SK-N-SH treated with all-trans-retinoic acid at 6 μM for 48 hours (cell line): ENCODE measurements around the gene VPS9D1.

Source experiments
- ATAC-seq: fragments of 200-7000 bp; cut with Tn5 transposase; 3 replicates; pipeline ENCODE4 v1.9.1; 2020; ENCODE audit warnings: mild to moderate bottlenecking, moderate library complexity
- ARNTL ChIP-seq: fragments of 450-650 bp; formaldehyde crosslinking; IDR thresholded peaks from 2 replicates; pipeline ENCODE4 v1.5.0; 2020; ENCODE audit warnings: low read depth, mild to moderate bottlenecking, moderate library complexity, borderline replicate concordance
- BACH2 ChIP-seq: fragments of 250-450 bp; sonication (Bioruptor Pico); IDR thresholded peaks from 2 replicates; pipeline ENCODE4 v1.9.0; 2021; ENCODE audit warnings: mild to moderate bottlenecking, borderline replicate concordance
- CREB5 ChIP-seq: fragments of 250-450 bp; sonication (Bioruptor Pico); IDR thresholded peaks from 2 replicates; pipeline ENCODE4 v1.5.1; 2020; ENCODE audit warnings: low read depth, mild to moderate bottlenecking, moderate library complexity
- CSDC2 ChIP-seq: fragments of 250-450 bp; sonication (Bioruptor Pico); IDR thresholded peaks from 2 replicates; pipeline ENCODE4 v1.5.0; 2020; ENCODE audit warnings: mild to moderate bottlenecking, moderate library complexity
- CSRNP3 ChIP-seq: fragments of 250-450 bp; sonication (Bioruptor Pico); IDR thresholded peaks from 2 replicates; pipeline ENCODE4 v1.5.1; 2021; ENCODE audit warnings: mild to moderate bottlenecking, moderate library complexity
- ESRRG ChIP-seq: fragments of 250-450 bp; sonication (Bioruptor Pico); IDR thresholded peaks from 2 replicates; pipeline ENCODE4 v1.6.1; 2021; ENCODE audit warnings: mild to moderate bottlenecking
- ISL1 ChIP-seq: fragments of 250-450 bp; sonication (Bioruptor Pico); IDR thresholded peaks from 2 replicates; pipeline ENCODE4 v2.1.2; 2022; ENCODE audit warnings: mild to moderate bottlenecking, moderate library complexity
- OSR1 ChIP-seq: fragments of 250-450 bp; sonication (Bioruptor Pico); IDR thresholded peaks from 2 replicates; pipeline ENCODE4 v1.8.0; 2022; ENCODE audit warnings: moderate library complexity, mild to moderate bottlenecking, inconsistent platforms
- PATZ1 ChIP-seq: fragments of 250-450 bp; sonication (Bioruptor Pico); IDR thresholded peaks from 2 replicates; pipeline ENCODE4 v1.8.0; 2020; ENCODE audit warnings: mild to moderate bottlenecking, moderate library complexity, borderline replicate concordance
- POU6F1 ChIP-seq: fragments of 250-450 bp; sonication (Bioruptor Pico); IDR thresholded peaks from 2 replicates; pipeline ENCODE4 v1.8.0; 2021; ENCODE audit warnings: low read depth, mild to moderate bottlenecking, moderate library complexity, borderline replicate concordance
- PPARA ChIP-seq: fragments of 250-450 bp; sonication (Bioruptor Pico); IDR thresholded peaks from 2 replicates; pipeline ENCODE4 v1.5.0; 2020; ENCODE audit warnings: mild to moderate bottlenecking, borderline replicate concordance
- RARB ChIP-seq: fragments of 250-450 bp; sonication (Bioruptor Pico); IDR thresholded peaks from 2 replicates; pipeline ENCODE4 v1.8.0; 2021; ENCODE audit warnings: mild to moderate bottlenecking, moderate library complexity
- SNAI2 ChIP-seq: fragments of 250-450 bp; sonication (Bioruptor Pico); IDR thresholded peaks from 2 replicates; pipeline ENCODE4 v1.5.0; 2020; ENCODE audit warnings: mild to moderate bottlenecking, moderate library complexity
- TCF4 ChIP-seq: fragments of 250-450 bp; sonication (Bioruptor Pico); IDR thresholded peaks from 2 replicates; pipeline ENCODE4 v1.8.0; 2021; ENCODE audit warnings: mild to moderate bottlenecking, moderate library complexity, borderline replicate concordance
- TOX ChIP-seq: fragments of 250-450 bp; sonication (Bioruptor Pico); IDR thresholded peaks from 2 replicates; pipeline ENCODE4 v1.8.0; 2021; ENCODE audit warnings: mild to moderate bottlenecking, moderate library complexity, borderline replicate concordance
- TSHZ2 ChIP-seq: fragments of 250-450 bp; sonication (Bioruptor Pico); IDR thresholded peaks from 2 replicates; pipeline ENCODE4 v1.5.0; 2020; ENCODE audit warnings: mild to moderate bottlenecking, moderate library complexity
- ZC3H10 ChIP-seq: fragments of 250-450 bp; sonication (Bioruptor Pico); IDR thresholded peaks from 2 replicates; pipeline ENCODE4 v1.5.1; 2021; ENCODE audit warnings: mild to moderate bottlenecking, moderate library complexity
- ZFP3 ChIP-seq: fragments of 250-450 bp; sonication (Bioruptor Pico); IDR thresholded peaks from 2 replicates; pipeline ENCODE4 v1.5.0; 2020; ENCODE audit warnings: mild to moderate bottlenecking, moderate library complexity
- ZFP30 ChIP-seq: fragments of 450-650 bp; formaldehyde crosslinking; IDR thresholded peaks from 2 replicates; pipeline ENCODE4 v1.5.0; 2022; ENCODE audit warnings: mild to moderate bottlenecking, moderate library complexity
- ZNF565 ChIP-seq: fragments of 450-650 bp; formaldehyde crosslinking; conservative IDR thresholded peaks from 2 replicates; pipeline ENCODE4 v1.5.0; 2020; ENCODE audit warnings: low read depth, mild to moderate bottlenecking, moderate library complexity
- ZNF70 ChIP-seq: fragments of 450-650 bp; formaldehyde crosslinking; IDR thresholded peaks from 2 replicates; pipeline ENCODE4 v1.5.0; 2020; ENCODE audit warnings: mild to moderate bottlenecking, moderate library complexity
- ZNF8 ChIP-seq: fragments of 450-650 bp; formaldehyde crosslinking; IDR thresholded peaks from 2 replicates; pipeline ENCODE4 v1.5.0; 2020; ENCODE audit warnings: mild to moderate bottlenecking, moderate library complexity

VPS9D1 gene

DNA sequence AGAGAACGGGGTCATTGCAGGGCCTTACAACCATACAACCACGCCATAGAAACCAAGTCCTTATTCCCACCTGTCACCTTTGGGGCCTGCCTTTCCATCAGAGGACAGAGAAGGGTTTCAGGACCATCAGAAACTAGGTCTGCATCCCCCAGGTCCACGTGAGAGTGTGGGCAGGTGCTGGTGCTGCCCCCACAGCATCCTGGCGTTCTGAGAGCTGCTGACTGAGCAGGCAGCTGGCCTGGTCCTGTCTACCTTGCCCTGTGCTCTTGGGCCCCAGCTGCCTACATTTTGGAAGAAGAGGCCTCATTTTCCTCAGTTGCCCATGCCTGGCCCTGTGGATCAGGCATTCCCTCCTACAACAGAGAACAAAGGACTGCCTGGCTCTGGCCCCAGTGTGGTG lies 22.2 kb upstream of the VPS9D1 start (continued):
- TF ChIP-seq TSHZ2 (no peak), TOX (CRISPR knock-in tag) (no peak), ZNF565 (CRISPR knock-in tag) (no peak), SNAI2 (CRISPR knock-in tag) (no peak), OSR1 (CRISPR knock-in tag) (no peak)

DNA sequence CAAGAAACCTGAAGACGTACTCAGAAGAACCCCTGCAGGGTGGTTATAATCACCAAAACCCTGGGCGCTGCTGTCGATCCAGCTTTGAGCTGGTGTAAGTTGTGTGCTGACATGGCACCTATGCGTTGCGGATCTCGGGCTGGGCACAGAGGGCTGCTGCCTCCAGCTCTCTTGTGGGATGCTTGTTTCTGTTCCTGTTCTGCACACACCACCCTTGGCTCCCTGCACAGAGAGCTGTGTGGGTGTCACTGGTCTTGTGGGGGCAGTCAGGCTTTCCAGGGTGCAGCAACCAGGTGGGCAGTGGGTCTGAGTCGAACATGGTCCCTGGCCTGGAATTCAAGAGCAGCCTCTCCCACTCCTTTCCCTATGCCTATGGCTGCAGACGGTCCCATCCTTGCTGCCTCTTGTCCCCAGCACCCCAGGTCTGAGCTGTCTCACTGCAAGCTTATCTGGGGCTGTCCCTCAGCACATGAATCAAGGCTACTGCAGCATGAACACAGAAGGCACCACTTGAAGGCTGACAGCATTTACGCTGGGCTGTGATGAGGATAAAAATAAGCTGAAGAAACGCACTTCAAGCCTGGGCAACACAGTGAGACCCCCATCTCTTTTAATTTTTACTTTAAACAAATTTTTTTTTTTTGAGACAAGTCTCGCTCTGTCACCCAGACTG lies 20.8 kb upstream of the VPS9D1 start:
- TF ChIP-seq POU6F1 (CRISPR knock-in tag) (no peak), ESRRG (CRISPR knock-in tag) (no peak), CSRNP3 (CRISPR knock-in tag) (no peak), SNAI2 (CRISPR knock-in tag) (no peak)
- ATAC-seq, result no peak; the same call in 2 of the 3 replicates

GRCh38 chr16:89739383-89739782 lies 18.7 kb upstream of the VPS9D1 start:
- no peak for TF ChIP-seq POU6F1 (CRISPR knock-in tag)
- TF ChIP-seq BACH2, result no peak
- ATAC-seq, result no peak

GRCh38 chr16:89738538-89739317 lies 18.0 kb upstream of the VPS9D1 start:
- no peak for ATAC-seq
- no peak for TF ChIP-seq CSDC2 (CRISPR knock-in tag)
- no peak for TF ChIP-seq PATZ1 (CRISPR knock-in tag)
- TF ChIP-seq ZNF8, result no peak
- TF ChIP-seq ZFP3 (CRISPR knock-in tag), result no peak
- TF ChIP-seq ARNTL (CRISPR knock-in tag), result no peak
- no peak for TF ChIP-seq CSRNP3 (CRISPR knock-in tag)
- TF ChIP-seq ISL1 (CRISPR knock-in tag), result no peak
- TF ChIP-seq ZNF565 (CRISPR knock-in tag), result no peak
- TF ChIP-seq SNAI2 (CRISPR knock-in tag), result no peak
- TF ChIP-seq PPARA (CRISPR knock-in tag), result no peak
- no peak for TF ChIP-seq OSR1 (CRISPR knock-in tag)
- no peak for TF ChIP-seq ZFP30 (CRISPR knock-in tag)
- no peak for TF ChIP-seq ZC3H10 (CRISPR knock-in tag)
- TF ChIP-seq ZNF70 (CRISPR knock-in tag), result no peak
- no peak for TF ChIP-seq RARB (CRISPR knock-in tag)
- TF ChIP-seq TCF4 (CRISPR knock-in tag), result no peak
- TF ChIP-seq CREB5 (CRISPR knock-in tag), result no peak
